Measurements from ENCODE around the gene PNRC2.
A peak's percentile ranks its signal among the peaks of the same experiment; 100 is the strongest.
"Not testable (repeated sequence)": the region's sequence is repeated elsewhere in the genome, so short reads cannot be mapped to it uniquely, and the experiment has no call there.

Gene PNRC2

DNA sequence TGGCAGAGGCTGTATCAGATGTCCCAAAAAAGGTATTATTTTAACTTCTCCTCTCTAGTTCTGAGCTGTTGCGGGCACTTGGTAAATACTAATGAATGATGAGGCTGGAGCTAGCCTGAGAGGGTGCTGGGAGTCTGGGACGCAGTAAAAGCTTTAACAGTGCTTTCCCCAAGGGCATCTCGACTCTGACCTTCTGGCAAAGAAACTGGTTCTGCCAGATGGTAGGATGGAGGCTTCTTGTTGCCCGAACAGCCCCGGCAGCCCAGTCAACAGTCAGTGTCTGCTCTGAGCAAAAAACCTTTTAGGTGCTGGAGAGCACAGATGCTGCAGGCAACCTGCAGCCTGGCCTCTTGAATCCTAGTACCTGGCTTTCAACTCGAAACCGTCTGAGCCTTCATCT lies 2.5 kb upstream of the PNRC2 start (continued):
- no peak for TF ChIP-seq ZC3H10 (CRISPR knock-in tag; IDR thresholded peaks at IDR 0.05)
- no peak for TF ChIP-seq ISL1 (CRISPR knock-in tag; IDR thresholded peaks at IDR 0.05)
- no peak for TF ChIP-seq ARNTL (CRISPR knock-in tag; IDR thresholded peaks at IDR 0.05; ENCODE audit: borderline replicate concordance, low read depth)

DNA sequence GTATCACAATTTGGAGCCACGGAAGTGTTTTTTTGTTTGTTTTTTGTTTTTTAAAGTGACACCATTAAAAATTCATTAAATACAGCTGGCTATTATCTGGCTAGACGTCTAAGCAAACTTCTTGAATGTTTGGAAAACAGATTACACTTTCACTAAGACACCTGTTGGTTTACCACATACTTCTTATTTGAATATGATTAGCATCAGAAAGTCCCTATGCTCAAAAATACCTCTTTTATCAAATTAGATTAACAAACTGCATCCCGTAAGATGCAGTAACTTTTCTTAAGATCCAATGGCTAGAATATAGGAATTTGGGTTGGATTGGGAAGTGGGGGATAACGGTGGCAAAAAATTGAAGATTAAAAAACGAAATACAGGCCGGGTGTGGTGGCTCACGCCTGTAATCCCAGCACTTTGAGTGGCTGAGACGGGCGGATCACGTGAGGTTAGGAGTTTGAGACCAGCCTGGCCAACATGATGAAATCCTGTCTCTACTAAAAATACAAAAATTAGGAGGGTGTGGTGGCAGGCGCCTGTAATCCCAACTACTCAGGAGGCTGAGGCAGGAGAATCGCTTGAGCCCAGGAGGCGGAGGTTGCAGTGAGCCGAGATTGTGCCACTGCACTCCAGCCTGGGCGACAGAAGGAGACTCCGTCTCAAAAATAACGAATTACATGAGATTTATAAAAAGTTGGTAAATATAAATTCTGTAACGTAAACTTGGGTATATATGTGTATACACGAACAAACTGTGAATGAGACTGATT lies 1.4 kb upstream of the PNRC2 start:
- ATAC-seq = not testable (repeated sequence)

- TF ChIP-seq ARNTL (CRISPR knock-in tag; IDR thresholded peaks at IDR 0.05; ENCODE audit: borderline replicate concordance, low read depth) (no peak), ZNF565 (CRISPR knock-in tag; conservative IDR thresholded peaks at IDR 0.05; ENCODE audit: low read depth) (no peak), TSHZ2 (CRISPR knock-in tag; IDR thresholded peaks at IDR 0.05) (0 out of 2 replicates have a peak, but pooled peaks have one; percentile 41), ISL1 (CRISPR knock-in tag; IDR thresholded peaks at IDR 0.05) (0 out of 2 replicates have a peak, but pooled peaks have one; percentile 9), ZNF70 (CRISPR knock-in tag; IDR thresholded peaks at IDR 0.05) (no peak), TOX (CRISPR knock-in tag; IDR thresholded peaks at IDR 0.05; ENCODE audit: borderline replicate concordance) (no peak)
Measured at GRCh38 chr1:23958810-23959460, 693 bp upstream of the PNRC2 start.

DNA sequence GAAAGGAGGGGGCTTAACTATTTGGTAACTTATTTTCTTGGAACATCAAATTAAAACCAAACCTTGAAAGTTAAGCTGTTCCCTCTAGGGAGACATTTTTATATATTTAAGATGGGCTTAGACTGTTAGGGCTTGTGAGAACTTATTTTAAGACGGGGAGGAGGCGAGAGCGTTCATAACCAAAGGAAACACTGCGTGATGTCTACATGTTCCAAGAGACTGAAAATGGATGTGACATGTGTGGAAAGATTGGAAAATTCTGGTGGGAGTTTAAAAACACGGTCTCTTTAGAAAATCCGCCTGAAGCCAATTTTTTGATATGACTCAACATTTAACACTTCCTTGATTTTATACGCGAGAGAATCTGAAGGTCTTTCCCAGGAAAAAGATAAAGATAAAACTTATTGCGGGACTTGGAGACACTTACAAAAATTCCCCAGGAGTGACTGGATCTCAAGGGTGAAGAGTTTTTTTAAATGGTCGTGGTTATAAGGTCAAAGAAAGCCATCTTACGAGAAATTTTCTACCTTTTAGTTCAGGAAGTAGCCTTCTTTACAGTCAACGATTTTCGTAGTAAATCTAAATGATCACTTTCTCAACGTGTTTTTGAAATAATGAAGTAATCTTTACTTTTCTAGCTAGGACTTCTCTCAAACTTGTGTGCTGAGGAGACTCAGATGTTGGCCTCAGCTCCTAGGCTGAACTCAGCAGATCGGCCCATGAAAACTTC lies 828 bp downstream of the PNRC2 start:
- ATAC-seq = no peak
- TF ChIP-seq ZNF70 (CRISPR knock-in tag; IDR thresholded peaks at IDR 0.05) = no peak
- no peak for TF ChIP-seq TSHZ2 (CRISPR knock-in tag; IDR thresholded peaks at IDR 0.05)
- TF ChIP-seq GLIS3 (CRISPR knock-in tag; IDR thresholded peaks at IDR 0.05) = no peak
- TF ChIP-seq TOX (CRISPR knock-in tag; IDR thresholded peaks at IDR 0.05; ENCODE audit: borderline replicate concordance) = no peak
- no peak for TF ChIP-seq TCF4 (CRISPR knock-in tag; IDR thresholded peaks at IDR 0.05; ENCODE audit: borderline replicate concordance)
- no peak for TF ChIP-seq ZFP3 (CRISPR knock-in tag; IDR thresholded peaks at IDR 0.05)
- no peak for TF ChIP-seq POU6F1 (CRISPR knock-in tag; IDR thresholded peaks at IDR 0.05; ENCODE audit: borderline replicate concordance, low read depth)
- TF ChIP-seq PPARA (CRISPR knock-in tag; IDR thresholded peaks at IDR 0.05; ENCODE audit: borderline replicate concordance) = no peak
- no peak for TF ChIP-seq ZNF8 (CRISPR knock-in tag; IDR thresholded peaks at IDR 0.05)

More at GRCh38 chr1:23958810-23959460, 693 bp upstream of the PNRC2 start:
- peak; percentile 78 for ATAC-seq

GRCh38 chr1:23963617-23964234 lies 4.1 kb downstream of the PNRC2 start:
- no peak for ATAC-seq
- TF ChIP-seq CSRNP3 (CRISPR knock-in tag; IDR thresholded peaks at IDR 0.05) (no peak; the same call in 1 of the 2 replicates), ZC3H10 (CRISPR knock-in tag; IDR thresholded peaks at IDR 0.05) (peak; percentile 9; the same call in 1 of the 2 replicates), ZFP3 (CRISPR knock-in tag; IDR thresholded peaks at IDR 0.05) (no peak), BACH2 (CRISPR knock-in tag; IDR thresholded peaks at IDR 0.05; ENCODE audit: borderline replicate concordance) (no peak), TCF4 (CRISPR knock-in tag; IDR thresholded peaks at IDR 0.05; ENCODE audit: borderline replicate concordance) (no peak), SNAI2 (CRISPR knock-in tag; IDR thresholded peaks at IDR 0.05) (no peak), ZNF8 (CRISPR knock-in tag; IDR thresholded peaks at IDR 0.05) (no peak), POU6F1 (CRISPR knock-in tag; IDR thresholded peaks at IDR 0.05; ENCODE audit: borderline replicate concordance, low read depth) (no peak)
- TF ChIP-seq, protein P1, sequence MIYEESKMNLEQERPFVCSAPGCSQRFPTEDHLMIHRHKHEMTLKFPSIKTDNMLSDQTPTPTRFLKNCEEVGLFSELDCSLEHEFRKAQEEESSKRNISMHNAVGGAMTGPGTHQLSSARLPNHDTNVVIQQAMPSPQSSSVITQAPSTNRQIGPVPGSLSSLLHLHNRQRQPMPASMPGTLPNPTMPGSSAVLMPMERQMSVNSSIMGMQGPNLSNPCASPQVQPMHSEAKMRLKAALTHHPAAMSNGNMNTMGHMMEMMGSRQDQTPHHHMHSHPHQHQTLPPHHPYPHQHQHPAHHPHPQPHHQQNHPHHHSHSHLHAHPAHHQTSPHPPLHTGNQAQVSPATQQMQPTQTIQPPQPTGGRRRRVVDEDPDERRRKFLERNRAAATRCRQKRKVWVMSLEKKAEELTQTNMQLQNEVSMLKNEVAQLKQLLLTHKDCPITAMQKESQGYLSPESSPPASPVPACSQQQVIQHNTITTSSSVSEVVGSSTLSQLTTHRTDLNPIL (CRISPR knock-in tag; IDR thresholded peaks at IDR 0.05; ENCODE audit: low read depth) = no peak

Data from SK-N-SH treated with all-trans-retinoic acid at 6 μM for 48 hours (cell line).